Amygdala (tissue), 56 donors: Measurements from ENCODE around the gene TTI1.

Experiments used
- DNase-seq, 56 donors: peaks; one replicate each; lab custom pipeline; 2025; lab: John Stamatoyannopoulos, UW

The TTI1 gene

GRCh38 chr20:38033330-38034107 is at the start of gene TTI1, which contains the start of gene RPRD1B:
TSS of gene TTI1 (minus strand) at chr20:38033456. CDS start at chr20:38013816, 19,640 bp downstream.
TSS of gene RPRD1B (plus strand) at chr20:38033746. CDS start at chr20:38033948, 202 bp downstream.
- DNase-seq = peak; percentile 49 to 98 (median 88)

- DNase-seq = no peak
Measured at GRCh38 chr20:38082894-38083293, 49.6 kb upstream of the TTI1 start.

- no peak for DNase-seq
Measured at GRCh38 chr20:38081575-38081974, 48.3 kb upstream of the TTI1 start.

- DNase-seq = no peak
Measured at GRCh38 chr20:38079353-38079752, 46.1 kb upstream of the TTI1 start.

GRCh38 chr20:38078084-38078483 is 44.8 kb upstream of the TTI1 start:
- no peak for DNase-seq

- no peak for DNase-seq
Measured at GRCh38 chr20:38076548-38076947, 43.3 kb upstream of the TTI1 start.

GRCh38 chr20:38075161-38075998 is 42.1 kb upstream of the TTI1 start:
- no peak for DNase-seq

- peak in 4 of 56 donors; percentile 3 to 37 (median 32) for DNase-seq
Measured at GRCh38 chr20:38073307-38074071, 40.2 kb upstream of the TTI1 start.

- no peak for DNase-seq
Measured at GRCh38 chr20:38072898-38073297, 39.6 kb upstream of the TTI1 start.

- no peak for DNase-seq
Measured at GRCh38 chr20:38067717-38068365, 34.6 kb upstream of the TTI1 start.

- DNase-seq = no peak
Measured at GRCh38 chr20:38066969-38067716, 33.9 kb upstream of the TTI1 start.

- peak in 16 of 56 donors; percentile 2 to 52 (median 11) for DNase-seq
Measured at GRCh38 chr20:38065764-38066375, 32.6 kb upstream of the TTI1 start.

- DNase-seq = peak in 1 of 56 donors; percentile 7
Measured at GRCh38 chr20:38063911-38064530, 30.8 kb upstream of the TTI1 start.

- DNase-seq = no peak
Measured at GRCh38 chr20:38062890-38063289, 29.6 kb upstream of the TTI1 start.

GRCh38 chr20:38061109-38061508 is 27.9 kb upstream of the TTI1 start:
- no peak for DNase-seq

GRCh38 chr20:38060536-38060935 is 27.3 kb upstream of the TTI1 start:
- DNase-seq = no peak

- no peak for DNase-seq
Measured at GRCh38 chr20:38059832-38060231, 26.6 kb upstream of the TTI1 start.

- DNase-seq = peak in 51 of 56 donors; percentile 6 to 85 (median 31)
Measured at GRCh38 chr20:38057351-38057972, 24.2 kb upstream of the TTI1 start.
